ENCODE data around the gene TAF15. TPM values are rescaled to one million over a fixed set of nuclear protein-coding genes. Genes with fewer than 3 reads are reported as not detected.
A peak's percentile ranks its signal among the peaks of the same experiment; 100 is the strongest.

TAF15 gene
- total RNA-seq, 1 donor from 2014 or later = 65.7 TPM

DNA sequence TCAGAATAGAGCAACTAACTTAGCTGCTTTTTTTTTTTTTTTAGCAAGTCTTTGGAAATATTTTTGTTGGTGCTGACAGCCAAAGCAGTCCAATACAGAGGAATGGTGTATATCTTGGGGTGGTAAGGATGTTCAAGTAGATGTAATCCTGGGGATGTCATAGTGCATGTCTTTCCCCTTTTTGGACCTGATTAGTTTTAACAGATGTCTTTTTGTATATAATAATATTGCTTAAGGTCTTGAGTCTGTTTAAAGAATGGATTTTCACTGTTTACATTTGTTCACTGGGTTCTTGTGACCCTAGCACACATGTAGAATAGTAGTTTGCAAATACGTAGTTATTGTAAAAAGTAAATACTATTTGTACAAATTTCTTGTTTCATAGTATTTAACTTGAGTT lies 7.9 kb downstream of the TAF15 start:
- no peak for DNase-seq (ENCODE audit: low read depth in 2 of 2)

DNA sequence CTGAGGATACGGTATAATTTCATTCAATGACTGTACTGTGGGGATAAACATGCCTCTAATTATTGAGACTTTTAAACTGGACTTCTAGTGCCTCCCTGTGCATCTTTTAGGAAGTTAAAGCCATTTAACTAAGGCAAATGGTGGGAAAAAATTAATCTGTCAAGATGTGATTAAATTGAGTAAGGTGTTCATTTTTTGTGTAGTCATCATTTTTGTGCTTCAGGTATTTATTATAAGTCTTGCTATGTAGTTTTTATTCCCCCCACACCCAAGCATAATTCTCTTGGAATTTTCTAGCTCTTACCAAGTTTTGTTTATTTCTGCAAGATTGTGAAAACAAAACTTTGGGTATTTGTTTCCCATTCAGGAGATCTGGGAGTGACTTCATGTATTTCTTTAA lies 10.2 kb downstream of the TAF15 start:
- no peak for DNase-seq (ENCODE audit: low read depth in 2 of 2)

DNA sequence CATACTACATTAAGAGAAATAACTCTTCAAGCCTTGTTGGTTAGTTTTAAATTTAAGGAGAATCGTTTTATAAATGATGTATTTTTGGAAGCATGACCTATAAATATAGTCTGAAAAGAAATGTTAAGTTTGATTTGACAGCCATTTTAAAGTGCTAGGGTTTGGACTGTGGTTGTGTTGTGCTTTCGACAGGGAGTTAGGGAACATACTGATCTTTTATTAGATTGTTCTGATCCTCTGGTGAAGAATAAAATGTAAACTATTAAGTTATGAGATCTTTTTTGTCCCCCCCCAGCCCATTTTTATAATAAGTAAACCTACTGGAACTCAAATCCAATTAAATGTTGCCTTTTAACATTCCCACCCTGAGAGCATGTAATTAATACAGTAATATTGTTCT lies 12.0 kb downstream of the TAF15 start:
- DNase-seq (ENCODE audit: low read depth in 2 of 2) = no peak

DNA sequence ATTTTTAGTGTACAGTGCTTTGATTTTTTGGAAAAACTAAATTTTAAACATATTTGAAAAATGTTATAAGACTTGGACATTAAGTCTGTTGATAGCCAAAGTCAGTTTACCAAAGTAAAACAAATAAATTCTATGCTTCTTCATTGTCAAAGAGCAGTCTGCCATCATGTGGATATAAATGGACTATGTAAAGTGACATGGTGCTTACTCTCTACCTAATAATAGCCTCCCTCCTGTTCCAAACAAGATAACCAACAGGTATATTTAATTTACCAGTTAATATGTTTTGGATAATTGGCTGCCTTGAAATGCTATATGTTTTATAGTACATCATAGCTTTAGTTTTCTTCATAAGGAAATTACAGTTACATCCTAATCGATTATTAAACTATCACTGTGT lies 15.9 kb downstream of the TAF15 start:
- DNase-seq (ENCODE audit: low read depth in 2 of 2) = no peak

DNA sequence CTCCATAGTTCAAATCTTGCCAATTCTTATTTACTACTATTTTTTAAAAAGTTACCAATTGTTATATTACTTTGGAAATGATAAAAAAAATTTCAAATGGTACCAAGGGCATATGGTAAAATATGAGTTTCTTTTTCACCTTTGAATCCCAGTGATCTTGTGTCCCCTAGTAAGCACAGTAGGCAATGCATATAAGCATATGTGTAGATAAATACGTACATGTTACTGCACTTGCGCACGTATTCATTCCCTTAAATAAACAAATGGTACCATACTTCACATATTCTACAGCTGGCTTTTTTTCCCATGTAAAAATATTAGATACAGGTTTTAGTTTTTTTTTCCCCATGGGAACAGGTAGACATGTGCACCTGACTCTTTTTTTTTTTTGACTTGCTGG lies 31.8 kb downstream of the TAF15 start:
- DNase-seq (ENCODE audit: low read depth in 2 of 2) = no peak

DNA sequence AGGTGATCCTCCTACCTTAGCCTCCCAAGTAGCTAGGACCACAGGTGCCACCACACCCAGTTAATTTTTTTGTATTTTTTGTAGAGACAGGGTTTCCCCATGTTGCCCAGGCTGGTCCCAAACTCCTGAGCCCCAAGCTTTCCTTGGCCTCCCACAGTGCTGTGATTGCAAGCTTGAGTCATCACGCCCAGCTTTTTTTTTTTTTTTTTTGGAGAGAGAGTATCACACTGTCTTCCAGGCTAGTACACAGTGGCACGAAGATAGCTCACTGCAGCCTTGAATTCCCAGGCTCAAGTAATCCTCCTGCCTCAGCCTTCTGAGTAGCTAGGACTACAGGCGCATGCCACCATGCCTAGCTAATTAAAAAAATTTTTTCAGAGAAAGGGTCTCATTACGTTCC lies 32.2 kb downstream of the TAF15 start:
- no peak for DNase-seq (ENCODE audit: low read depth in 2 of 2)

DNA sequence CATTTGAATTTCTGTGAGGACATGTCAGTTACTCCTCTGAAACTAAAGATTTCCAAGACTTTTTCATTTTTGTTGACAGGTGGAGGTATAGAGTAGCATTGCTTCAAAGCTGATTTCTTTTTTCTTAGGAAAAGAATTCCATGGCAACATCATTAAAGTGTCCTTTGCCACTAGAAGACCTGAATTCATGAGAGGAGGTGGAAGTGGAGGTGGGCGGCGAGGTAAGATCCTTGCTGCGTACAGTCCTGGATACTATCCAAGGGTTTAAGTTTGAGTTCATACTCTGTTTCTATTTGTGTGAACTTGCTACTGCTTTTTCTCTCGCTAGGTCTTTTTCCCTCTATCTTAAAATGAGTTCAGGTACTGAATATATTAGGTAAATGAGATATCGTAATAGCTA lies 33.0 kb downstream of the TAF15 start:
- DNase-seq (ENCODE audit: low read depth in 2 of 2) = no peak

DNA sequence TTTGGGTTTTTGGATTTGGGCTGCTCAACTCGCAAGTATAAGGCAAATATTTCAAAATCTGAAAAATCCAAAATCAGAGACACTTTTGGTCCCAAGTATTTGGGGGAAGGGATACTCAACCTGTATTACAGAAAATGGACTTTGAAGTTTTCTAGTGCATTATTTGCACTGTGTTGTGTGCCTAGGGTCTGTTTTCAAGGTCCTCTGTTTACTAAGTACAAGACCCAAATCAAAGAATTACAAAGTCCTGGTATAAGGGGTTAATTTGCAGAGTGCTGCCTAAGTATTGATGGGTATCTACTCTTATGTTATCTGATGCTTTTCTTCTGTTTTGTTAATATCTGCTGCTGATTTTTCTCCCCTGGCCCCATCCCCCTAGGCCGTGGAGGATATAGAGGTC lies 34.4 kb downstream of the TAF15 start:
- DNase-seq (ENCODE audit: low read depth in 2 of 2) = no peak

DNA sequence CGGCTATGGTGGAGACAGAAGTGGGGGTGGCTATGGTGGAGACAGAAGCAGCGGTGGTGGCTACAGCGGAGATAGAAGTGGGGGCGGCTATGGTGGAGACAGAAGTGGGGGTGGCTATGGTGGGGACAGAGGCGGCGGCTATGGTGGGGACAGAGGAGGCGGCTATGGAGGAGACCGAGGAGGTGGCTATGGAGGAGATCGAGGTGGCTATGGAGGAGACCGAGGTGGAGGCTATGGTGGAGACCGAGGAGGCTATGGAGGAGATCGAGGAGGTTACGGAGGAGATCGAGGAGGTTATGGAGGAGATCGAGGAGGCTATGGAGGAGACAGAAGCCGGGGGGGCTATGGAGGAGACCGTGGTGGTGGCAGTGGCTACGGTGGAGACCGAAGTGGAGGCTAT lies 35.3 kb downstream of the TAF15 start:
- DNase-seq (ENCODE audit: low read depth in 2 of 2) = no peak

DNA sequence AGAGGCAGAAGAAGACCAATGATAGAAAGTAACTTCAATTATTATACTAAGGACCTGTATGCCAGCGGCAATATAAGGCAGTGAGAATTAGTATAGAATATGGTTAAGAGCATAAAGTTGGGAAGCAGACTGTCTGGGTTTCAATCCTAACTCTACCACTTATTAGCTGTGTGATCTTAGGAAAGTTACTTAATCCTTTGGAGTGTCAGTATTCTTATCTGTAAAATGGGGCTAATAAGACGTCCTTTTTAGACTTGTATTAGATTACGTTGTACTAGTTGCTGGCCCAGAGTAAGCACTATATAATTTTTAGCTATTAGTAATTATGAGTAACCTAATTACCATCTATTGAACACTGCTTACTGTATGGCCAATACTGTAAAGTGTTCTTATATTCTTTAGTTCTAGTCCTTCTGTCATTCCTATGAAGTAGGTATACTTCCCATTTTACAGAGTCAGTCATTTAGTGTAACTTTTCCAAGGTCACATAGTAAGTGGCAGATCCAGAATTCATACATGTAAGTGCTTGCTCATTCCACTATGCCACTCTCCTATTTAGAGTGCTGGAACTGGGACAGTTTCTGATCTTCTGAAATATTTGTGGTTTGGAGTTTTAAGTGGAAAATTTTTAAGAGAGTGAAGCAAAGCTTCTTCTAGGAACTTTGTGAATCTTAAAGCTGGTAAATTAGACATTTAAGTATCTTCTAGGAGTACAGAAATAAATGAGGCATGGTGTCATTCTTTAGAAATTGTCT lies 36.9 kb downstream of the TAF15 start:
- no peak for DNase-seq (ENCODE audit: low read depth in 2 of 2)

DNA sequence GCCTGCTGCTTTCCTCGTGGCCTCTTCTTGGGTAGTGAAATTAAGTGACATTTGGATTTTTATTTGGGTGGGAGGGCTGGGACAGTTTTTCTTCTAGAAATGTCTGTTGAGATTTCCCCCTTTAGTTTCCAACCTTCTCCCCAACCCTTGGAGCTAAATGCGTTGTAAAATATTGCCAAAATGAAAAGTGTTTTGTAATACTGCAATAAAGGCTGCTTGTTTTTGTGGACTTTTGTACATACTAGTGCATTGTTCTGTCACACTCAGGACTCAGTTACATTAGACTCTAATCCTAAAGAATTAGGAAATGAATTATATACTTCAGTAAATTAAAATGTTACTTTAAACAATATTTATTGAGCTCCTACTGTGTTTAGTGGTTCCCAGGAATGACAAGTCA lies 37.7 kb downstream of the TAF15 start:
- no peak for DNase-seq (ENCODE audit: low read depth in 2 of 2)

DNA sequence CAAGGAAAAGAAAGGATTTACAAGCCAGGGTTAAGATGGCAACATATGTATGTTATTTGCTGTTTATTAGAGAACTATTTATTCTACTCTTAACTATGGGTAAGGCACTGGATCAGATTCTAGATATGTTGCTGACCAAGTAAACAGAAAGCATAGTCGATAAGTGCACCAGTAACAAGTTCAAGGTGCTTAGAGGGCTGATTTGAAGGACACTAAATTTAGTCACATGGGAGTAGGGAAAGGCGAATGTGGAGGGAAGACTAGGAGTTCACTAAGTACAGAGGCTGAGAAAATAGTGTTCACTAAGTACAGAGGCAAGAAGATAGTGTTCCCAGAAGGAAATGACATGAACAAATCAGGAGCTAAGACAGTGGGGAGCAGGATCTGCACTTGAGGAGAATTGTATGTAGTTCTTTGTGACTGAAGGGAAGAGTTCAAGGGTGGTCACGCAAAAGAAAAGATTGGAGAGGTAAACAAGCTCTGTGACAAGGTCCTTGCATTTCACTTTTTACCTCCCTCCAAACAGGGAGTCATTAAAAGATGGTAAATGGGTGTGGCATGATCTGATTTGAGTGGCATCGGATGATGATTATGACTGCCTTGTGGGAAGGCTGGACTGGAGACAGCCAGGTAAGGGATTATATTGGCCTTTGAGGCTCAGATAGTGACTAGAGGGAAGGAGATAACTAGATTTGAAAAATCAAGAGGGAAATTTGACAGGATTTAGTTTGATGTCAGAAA lies 38.5 kb downstream of the TAF15 start:
- no peak for DNase-seq (ENCODE audit: low read depth in 2 of 2)

DNA sequence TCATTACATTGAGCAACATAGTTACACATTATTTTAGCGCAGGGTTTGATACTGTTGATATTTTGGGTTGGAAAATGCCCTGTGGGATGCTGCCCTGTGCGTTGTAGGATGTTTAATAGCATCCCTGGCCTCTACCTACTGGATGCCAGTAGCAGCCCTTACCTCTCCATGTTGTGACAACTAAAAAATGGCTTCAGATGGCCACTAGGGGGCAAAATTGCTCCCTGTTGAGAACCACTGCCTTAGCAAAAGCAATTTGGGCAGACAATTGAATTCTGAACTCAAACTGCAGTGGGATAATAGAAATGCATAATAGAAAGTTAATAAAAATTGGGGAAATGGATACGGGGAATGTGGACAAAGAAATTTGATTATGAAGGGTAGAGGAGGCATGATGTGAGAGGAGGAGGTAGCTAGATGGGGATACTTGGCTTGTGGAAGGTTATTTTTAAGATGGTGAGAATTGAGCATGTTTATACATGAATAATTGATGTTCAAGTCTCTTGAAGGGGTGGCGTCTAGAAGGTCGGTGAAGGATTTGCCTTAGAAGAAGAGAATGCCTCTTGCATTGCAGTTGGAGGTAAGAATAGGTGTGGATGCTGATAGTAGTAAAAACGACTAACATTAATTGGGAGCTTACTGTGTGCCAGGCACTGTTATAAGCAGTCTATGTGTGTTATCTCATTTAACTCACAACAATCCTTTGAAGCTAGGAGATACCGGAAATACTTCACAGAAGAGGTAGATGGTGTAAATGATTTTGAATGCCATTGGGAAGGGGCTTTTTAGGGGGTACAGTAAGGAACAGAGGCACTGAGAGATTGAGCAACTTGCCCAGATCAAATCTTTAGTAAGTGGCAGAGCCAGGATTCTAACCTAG lies 40.4 kb downstream of the TAF15 start:
- DNase-seq (ENCODE audit: low read depth in 2 of 2) = peak; percentile 82 to 89

DNA sequence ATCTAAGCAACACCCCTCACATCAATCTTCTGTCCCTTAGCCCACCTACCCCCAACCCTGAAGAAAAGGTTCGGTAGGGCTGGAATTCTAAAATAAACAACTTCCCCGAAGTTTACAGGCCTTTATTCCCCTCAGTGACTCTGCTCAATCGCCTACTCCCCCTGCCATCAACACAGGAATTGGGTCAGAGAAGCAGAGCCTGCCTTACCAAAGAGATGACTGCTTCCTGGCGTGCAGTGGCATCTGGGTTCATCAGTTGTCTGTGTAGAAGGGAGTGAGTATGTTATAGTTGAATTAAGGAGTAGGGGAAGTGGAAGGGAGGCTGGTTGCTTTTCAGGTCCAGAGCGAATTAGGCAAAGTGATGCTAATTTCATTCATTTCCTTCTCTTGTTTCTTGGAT lies 46.7 kb downstream of the TAF15 start:
- no peak for DNase-seq (ENCODE audit: low read depth in 2 of 2)

DNA sequence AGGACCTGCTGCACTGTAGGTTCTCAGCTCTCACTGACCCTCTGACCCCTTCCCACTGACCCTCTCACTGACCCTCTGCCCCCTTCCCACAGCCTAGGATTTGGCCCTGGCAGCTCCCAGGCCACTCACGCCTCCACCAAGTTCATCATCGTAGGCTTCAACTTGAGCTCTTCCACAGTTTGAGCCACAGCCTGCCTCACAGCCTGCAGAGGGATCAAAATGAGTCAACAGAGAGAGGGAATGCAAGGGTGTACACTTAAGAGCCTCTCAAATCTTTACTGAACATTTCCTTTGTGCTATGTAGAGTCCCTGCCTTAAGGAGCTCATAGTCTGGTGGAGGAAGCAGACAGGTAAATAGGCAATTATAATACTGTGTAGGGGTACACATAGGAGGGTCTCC lies 47.3 kb downstream of the TAF15 start:
- no peak for DNase-seq (ENCODE audit: low read depth in 2 of 2)

DNA sequence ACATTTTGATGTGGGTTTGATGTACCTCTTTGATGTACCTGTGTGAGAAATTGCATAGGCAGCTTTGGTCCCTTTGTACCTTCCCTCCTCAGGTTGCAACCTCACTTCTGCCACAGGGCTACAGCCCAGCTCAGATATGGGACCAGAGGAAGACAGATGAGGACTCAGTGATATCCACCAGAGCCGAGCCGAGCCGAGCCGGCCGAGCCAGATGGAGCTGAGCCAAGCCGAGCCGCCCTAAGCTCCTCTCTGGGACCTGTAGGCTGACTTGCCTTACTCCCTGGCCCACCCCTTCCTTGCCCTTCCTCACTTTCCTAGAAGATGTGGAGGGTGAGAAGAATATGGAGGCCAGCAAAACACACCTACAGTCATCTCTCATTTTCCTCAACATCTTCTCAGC lies 55.6 kb downstream of the TAF15 start:
- no peak for DNase-seq (ENCODE audit: low read depth in 2 of 2)

DNA sequence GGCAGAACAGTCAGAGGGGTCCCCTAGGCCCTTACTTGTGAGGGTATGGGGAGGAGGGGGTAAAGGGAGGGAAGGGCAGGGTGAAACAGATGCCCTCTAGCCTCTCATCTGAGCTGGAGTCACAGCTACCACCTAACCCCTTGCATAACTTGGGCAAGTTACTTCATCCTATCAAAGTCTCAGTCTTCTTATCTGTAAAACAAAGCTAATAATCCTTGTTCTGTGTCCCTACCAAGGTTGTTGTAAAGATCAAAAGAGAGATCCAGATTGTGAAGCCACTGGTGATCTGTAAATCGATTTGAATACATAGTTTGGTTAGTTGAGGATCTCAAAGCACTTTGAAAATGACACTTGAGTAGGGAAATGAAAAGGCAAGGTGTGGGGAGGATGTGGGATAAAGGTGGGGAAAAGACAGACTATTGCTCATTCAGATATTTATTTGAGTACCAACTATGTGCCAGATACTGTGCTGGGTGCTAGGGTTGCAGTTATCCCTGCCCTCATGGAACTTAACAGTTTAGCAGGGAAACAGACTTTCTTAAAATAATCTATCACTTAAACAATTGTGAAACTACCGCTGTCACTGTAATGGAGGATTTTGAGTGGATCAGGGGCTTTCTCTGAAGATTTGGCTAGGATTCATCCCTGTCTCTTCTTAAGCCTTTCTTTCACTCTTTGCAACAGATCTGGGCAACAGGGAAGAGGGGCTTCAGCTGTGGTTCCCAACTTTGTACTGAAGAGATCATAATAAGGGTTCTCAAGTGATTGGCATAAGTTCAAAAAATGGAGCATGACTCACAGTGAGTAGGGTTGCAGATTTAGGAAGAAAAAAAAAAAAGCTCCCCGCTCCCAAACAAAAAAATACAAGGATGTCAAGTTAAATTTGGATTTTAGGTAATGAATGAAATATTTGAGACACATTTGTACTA lies 56.4 kb downstream of the TAF15 start:
- DNase-seq (ENCODE audit: low read depth in 2 of 2) = peak in 1 of 2 donors; percentile 53

DNA sequence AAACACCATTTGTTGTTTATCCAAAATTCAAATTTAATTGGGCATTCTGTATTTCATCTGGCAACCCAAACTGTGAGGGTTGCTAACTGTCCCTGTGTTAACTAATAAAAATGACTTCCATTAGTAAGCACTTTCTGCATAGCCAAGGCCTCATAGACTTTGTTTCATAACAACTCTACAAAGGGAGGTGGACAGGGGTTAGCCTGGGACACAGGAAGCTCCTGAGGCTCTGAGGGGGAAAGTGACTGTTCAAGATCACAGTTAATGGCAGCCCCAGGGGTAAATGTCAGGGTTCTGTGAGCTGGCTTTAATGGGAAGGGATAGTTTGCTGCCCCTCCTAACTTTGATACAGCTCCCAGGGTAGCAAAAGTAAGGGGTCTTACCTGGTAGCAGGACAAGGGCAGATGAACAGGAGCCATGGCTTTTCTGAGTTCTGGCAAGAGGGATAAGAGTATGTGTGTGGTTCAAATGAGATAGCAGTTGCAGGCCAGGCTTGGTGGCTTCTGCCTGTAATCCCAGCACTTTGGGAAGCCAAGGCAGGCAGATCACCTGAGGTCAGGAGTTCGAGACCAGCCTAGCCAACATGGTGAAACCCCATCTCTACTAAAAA lies 57.2 kb downstream of the TAF15 start:
- DNase-seq (ENCODE audit: low read depth in 2 of 2) = peak in 1 of 2 donors; percentile 7

DNA sequence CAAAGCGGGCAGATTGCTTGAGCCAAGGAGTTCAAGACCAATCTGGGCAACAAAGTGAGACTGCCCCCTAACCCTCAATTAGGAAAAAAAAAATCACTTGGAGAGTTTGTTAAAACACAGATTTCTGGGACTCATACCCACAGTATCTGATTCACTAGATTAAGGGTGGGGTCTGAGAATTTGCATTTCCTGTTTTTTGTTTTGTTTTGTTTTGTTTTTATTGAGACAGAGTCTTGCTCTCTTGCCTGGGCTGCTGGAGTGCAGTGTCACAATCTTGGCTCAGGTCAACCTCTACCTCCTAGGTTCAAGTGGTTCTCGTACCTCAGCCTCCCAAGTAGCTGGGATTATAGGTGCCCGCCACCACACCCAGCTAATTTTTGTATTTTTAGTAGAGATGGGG lies 58.3 kb downstream of the TAF15 start:
- DNase-seq (ENCODE audit: low read depth in 2 of 2) = no peak

DNA sequence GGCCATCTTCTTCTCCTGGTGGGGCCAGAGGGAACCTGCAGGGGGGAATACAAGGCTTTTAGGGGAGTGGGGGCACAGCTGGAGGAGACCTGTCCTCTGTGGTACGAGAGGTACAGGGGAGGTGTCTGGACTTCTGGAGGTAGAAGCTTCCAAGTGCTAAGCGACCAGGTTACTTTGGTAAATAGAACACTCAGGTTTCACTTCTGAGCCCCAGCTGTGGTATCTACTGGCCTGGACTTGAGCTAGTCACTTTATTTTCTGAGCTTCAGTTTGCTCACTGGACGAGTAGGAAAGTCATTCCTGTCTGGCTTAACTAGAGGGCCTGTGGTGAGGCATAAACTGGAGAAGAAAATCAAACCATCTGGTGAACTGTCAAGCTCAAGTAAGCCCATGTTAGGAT lies 59.5 kb downstream of the TAF15 start, which contains the start of gene HEATR9:
Gene HEATR9 (minus strand): TSS at position 155 of the 400 bp plus-strand sequence. CDS start 149 bp downstream, at position 6.
- no peak for DNase-seq (ENCODE audit: low read depth in 2 of 2)
